ENCODE results near the gene CHST3.

CHST3 gene

GRCh38 chr10:71980181-71981014, 16.2 kb downstream of the CHST3 start:
- no peak for DNase-seq (ENCODE audit: low read depth)
- H3K4me3 ChIP-seq (ENCODE audit: low read length) = no peak overlapping the region
- no peak for TF ChIP-seq CTCF (conservative IDR thresholded peaks at IDR 0.05; ENCODE audit: low read depth, low read length)

- no peak overlapping the region for H3K4me3 ChIP-seq (ENCODE audit: low read length)
- DNase-seq (ENCODE audit: low read depth) = no peak
- TF ChIP-seq CTCF (conservative IDR thresholded peaks at IDR 0.05; ENCODE audit: low read depth, low read length) = no peak
Observed at GRCh38 chr10:71981015-71981875, 17.1 kb downstream of the CHST3 start.

- no peak for DNase-seq (ENCODE audit: low read depth)
- TF ChIP-seq CTCF (conservative IDR thresholded peaks at IDR 0.05; ENCODE audit: low read depth, low read length) = no peak
- no peak overlapping the region for H3K4me3 ChIP-seq (ENCODE audit: low read length)
Observed at GRCh38 chr10:71981876-71982230, 17.7 kb downstream of the CHST3 start.

- H3K4me3 ChIP-seq (ENCODE audit: low read length) = no peak overlapping the region
- no peak for DNase-seq (ENCODE audit: low read depth)
- TF ChIP-seq CTCF (conservative IDR thresholded peaks at IDR 0.05; ENCODE audit: low read depth, low read length) = no peak
Observed at GRCh38 chr10:71982269-71983178, 18.3 kb downstream of the CHST3 start.

GRCh38 chr10:71984126-71984808, 20.1 kb downstream of the CHST3 start:
- no peak for DNase-seq (ENCODE audit: low read depth)
- TF ChIP-seq CTCF (conservative IDR thresholded peaks at IDR 0.05; ENCODE audit: low read depth, low read length) = no peak
- H3K4me3 ChIP-seq (ENCODE audit: low read length) = no peak overlapping the region

- no peak for DNase-seq (ENCODE audit: low read depth)
- H3K4me3 ChIP-seq (ENCODE audit: low read length) = no peak overlapping the region
- no peak for TF ChIP-seq CTCF (conservative IDR thresholded peaks at IDR 0.05; ENCODE audit: low read depth, low read length)
Observed at GRCh38 chr10:71984809-71985388, 20.7 kb downstream of the CHST3 start.

All from retinal pigment epithelial cell (primary cell).